Cardiac muscle cell (in vitro differentiated cells and primary cell): ENCODE data around the gene AFG1L. TPM values are rescaled to one million over a fixed set of nuclear protein-coding genes. Genes with fewer than 3 reads are reported as not detected.
"Not testable (repeated sequence)": the region's sequence is repeated elsewhere in the genome, so short reads cannot be mapped to it uniquely, and the experiment has no call there.

Experiments
- DNase-seq, 2 donors: peaks; one replicate each; pipeline versions ENCODE4 v3.0.0 to v3.0.0-alpha.2; 2010 to 2017; ENCODE audit warnings: low read depth in 1 of 2, low spot score in 1 of 2
- H3K27ac ChIP-seq: fragments of 200-600 bp; sonication (generic); 2 replicates; pipeline ENCODE4 v1.5.1; 2016
- H3K27me3 ChIP-seq: fragments of 200-600 bp; sonication (generic); 2 replicates; pipeline ENCODE4 v1.6.0; 2016; ENCODE audit warnings: control low read depth
- H3K36me3 ChIP-seq: fragments of 200-600 bp; sonication (generic); 2 replicates; pipeline ENCODE4 v1.5.1; 2016; ENCODE audit warnings: control low read depth
- H3K4me1 ChIP-seq: fragments of 200-600 bp; sonication (generic); 2 replicates; pipeline ENCODE4 v1.8.1; 2017; ENCODE audit warnings: low read depth, mild to moderate bottlenecking, mixed run types
- H3K4me3 ChIP-seq: fragments of 200-600 bp; sonication (generic); 2 replicates; pipeline ENCODE4 v1.5.1; 2016; ENCODE audit warnings: mild to moderate bottlenecking
- H3K9me3 ChIP-seq: fragments of 200-600 bp; sonication (generic); 2 replicates; pipeline ENCODE4 v1.5.1; 2017; ENCODE audit warnings: low read depth, mild to moderate bottlenecking, control low read depth
- CTCF ChIP-seq: IDR thresholded peaks from 2 replicates; pipeline ENCODE4 v1.5.1; 2012; ENCODE audit warnings: low read depth, mild to moderate bottlenecking, low read length
- polyA plus RNA-seq: library from polyadenylated mRNA; unstranded; fragments of >200 nt; fragmentation: Nextera tagmentation; extraction: Ambion mirVana; gene quantifications from 2 replicates; pipeline ENCODE4 v1.2.1, GENCODE V29; 2016
- total RNA-seq: library from RNA; depleted of rRNA; stranded (reverse); fragments of >200 nt; gene quantifications from 2 replicates; pipeline ENCODE4 v1.2.3, GENCODE V29; 2016

AFG1L gene
- total and polyA plus RNA-seq, 2 experiments from 2014 or later = 7.7 to 8.8 TPM

DNA sequence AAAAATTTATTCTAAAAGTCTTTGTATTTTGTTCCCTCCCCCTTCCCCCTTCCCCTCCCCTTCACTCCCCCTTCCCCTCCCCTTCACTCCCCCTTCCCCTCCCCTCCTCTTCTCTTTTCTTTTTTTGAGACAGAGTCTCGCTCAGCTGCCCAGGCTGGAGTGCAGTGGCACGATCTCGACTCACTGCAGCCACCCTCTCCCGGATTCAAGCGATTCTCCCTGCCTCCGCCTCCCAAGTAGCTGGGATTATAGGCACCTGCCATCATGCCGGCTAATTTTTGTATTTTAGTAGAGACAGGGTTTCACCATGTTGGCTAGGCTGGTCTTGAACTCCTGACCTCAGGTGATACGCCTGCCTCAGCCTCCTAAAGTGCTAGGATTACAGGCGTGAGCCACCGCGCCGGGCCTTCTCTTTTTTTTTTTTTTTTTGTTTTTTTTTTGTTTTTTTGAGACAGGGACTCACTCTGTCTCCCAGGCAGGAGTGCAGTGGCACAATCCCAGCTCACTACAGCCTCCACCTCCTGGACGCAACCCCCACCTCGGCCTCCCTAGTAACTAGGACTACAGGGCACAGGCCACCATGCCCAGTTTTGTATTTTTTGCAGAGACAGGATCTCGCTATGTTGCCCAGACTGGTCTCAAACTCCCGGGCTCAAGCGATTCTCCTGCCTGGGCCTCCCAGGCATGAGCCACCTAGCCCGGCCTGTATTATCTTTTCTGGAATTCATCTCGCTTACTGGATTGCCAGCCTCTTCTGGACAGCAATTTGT lies 1.1 kb upstream of the AFG1L start:
- Histone ChIP-seq H3K4me1 (no peaks in the 10 kb centered on the region), H3K36me3 (no peaks in the 10 kb centered on the region), H3K4me3 (peak overlapping the region; percentile 64), H3K27ac (no peak overlapping the region), H3K27me3 (no peaks in the 10 kb centered on the region), H3K9me3 (no peaks in the 10 kb centered on the region)
- no peak for DNase-seq
- TF ChIP-seq CTCF = no peak

DNA sequence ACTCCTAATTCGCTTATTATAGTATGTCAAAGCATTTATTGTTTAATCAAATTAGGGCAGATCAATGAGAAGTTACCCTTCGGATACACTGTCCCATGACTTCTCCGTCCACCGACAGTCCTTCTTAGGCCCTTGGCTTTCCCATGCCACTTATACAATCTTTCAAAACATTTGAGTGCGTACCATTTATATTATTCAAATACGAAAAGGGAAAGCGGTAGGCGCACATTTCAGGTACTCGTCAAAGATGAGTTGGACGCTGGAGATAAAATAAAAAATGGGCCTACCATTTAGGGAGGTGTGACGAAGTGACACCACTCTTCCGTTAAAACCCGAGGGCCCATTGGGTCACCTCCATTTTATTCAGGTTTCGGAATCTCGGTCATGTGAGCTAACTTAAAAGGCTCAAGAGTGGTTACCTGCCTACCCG lies 542 bp upstream of the AFG1L start:
- peak overlapping the region; percentile 94 for H3K27ac ChIP-seq
- DNase-seq = peak in 1 of 2 donors; percentile 3

DNA sequence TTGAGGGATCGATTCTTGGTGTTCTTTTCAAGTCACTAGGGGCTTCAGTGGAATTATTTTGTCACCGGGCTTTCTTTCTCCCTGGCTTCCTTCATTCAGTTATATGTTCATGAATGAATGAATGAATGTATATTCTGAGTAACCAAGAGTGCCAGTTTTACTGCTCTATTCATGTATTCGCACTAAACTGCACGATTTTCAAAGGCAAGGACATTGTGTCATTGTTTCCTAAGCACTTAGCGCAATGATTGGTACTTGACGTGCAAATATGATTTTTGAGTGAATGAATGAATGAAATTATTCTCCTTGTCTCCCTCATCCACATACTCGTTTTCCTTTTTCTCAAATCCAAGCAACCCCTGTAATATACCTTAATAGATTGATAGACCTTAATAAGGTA lies 822 bp downstream of the AFG1L start:
- peak overlapping the region; percentile 64 for H3K4me3 ChIP-seq
- H3K27me3 ChIP-seq = no peaks in the 10 kb centered on the region
- peak overlapping the region; percentile 94 for H3K27ac ChIP-seq
- DNase-seq = no peak
- H3K4me1 ChIP-seq = peaks cover 9% of the 10 kb centered on the region
- no peak for TF ChIP-seq CTCF
- H3K36me3 ChIP-seq = no peaks in the 10 kb centered on the region
- H3K9me3 ChIP-seq = no peaks in the 10 kb centered on the region

More for the DNA sequence above, 542 bp upstream of the AFG1L start:
- Histone ChIP-seq H3K4me1 (peaks cover under 1% of the 10 kb centered on the region), H3K4me3 (peak overlapping the region; percentile 64), H3K27me3 (no peaks in the 10 kb centered on the region), H3K36me3 (no peaks in the 10 kb centered on the region), H3K9me3 (no peaks in the 10 kb centered on the region)
- no peak for TF ChIP-seq CTCF

DNA sequence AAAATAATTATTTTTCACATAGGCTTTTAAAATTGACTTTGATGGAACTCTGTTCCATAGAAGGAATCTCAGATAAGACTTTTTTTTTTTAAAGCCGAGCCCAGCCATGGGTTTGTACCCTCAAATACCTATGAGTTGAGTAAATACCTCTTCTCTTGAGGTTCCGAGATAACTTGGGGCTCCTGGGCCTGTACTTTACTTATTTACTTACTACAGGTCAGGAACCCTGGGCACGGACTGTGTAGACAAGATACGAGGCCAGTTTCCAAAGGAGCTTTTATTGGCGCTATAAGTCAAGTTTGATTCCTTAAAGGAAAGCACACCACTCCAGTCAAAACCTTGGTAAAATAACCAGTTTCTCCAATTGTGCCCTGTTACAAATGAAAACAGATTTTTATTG lies 7.5 kb downstream of the AFG1L start:
- H3K4me1 ChIP-seq = peaks cover 9% of the 10 kb centered on the region
- no peak for TF ChIP-seq CTCF
- H3K9me3 ChIP-seq = no peaks in the 10 kb centered on the region
- H3K27ac ChIP-seq = no peak overlapping the region
- no peak overlapping the region for H3K4me3 ChIP-seq
- no peaks in the 10 kb centered on the region for H3K36me3 ChIP-seq
- DNase-seq = no peak
- no peaks in the 10 kb centered on the region for H3K27me3 ChIP-seq

DNA sequence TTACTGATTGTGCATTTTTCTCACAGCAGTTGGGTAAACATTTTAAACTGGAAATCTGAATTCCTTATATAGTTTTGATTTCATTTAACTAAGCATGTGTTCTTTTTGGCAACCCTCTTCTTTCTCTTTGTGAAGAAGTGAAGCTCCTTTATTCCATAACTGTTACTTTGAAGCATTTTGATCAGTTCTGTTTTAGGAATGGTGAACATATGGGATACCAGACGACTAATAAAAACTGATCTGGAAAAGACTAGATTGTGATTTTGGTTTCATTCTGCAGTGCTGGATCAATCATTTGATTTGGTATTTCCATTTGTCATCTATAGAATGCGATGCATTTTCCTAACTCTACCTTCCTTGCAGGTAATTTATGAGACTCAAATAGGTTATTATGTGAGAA lies 9.8 kb downstream of the AFG1L start:
- no peak for TF ChIP-seq CTCF
- no peak for DNase-seq
- Histone ChIP-seq H3K4me3 (no peak overlapping the region), H3K4me1 (peaks cover 5% of the 10 kb centered on the region), H3K9me3 (no peaks in the 10 kb centered on the region), H3K27me3 (no peaks in the 10 kb centered on the region), H3K36me3 (no peaks in the 10 kb centered on the region), H3K27ac (no peak overlapping the region)

GRCh38 chr6:108308641-108309040 lies 13.8 kb downstream of the AFG1L start:
- H3K9me3 ChIP-seq, DNase-seq, H3K27ac ChIP-seq, H3K36me3 ChIP-seq, H3K27me3 ChIP-seq, H3K4me1 ChIP-seq, H3K4me3 ChIP-seq: not testable (repeated sequence)
